22Rv1 (cell line): Measurements from ENCODE around the gene IL17RE.

Experiments used
- CTCF ChIP-seq: fragments of 450-650 bp; IDR thresholded peaks from 2 replicates; pipeline ENCODE4 v1.5.1; 2017; ENCODE audit warnings: mild to moderate bottlenecking
- ZFX ChIP-seq: fragments of 450-650 bp; IDR thresholded peaks from 2 replicates; pipeline ENCODE4 v1.6.1; 2017; ENCODE audit warnings: antibody characterized with exemption, borderline replicate concordance

- TF ChIP-seq CTCF, result no peak
- no peak for TF ChIP-seq ZFX
Observed at GRCh38 chr3:9890249-9891071, 12.2 kb upstream of the IL17RE start, which contains the start of gene JAGN1.
